Renal pelvis (tissue), 4 donors: ENCODE measurements around the gene VPS51. TPM values are rescaled to one million over a fixed set of nuclear protein-coding genes. Genes with fewer than 3 reads are reported as not detected.
A peak's percentile ranks its signal among the peaks of the same experiment; 100 is the strongest.
"Not testable (repeated sequence)": the region's sequence is repeated elsewhere in the genome, so short reads cannot be mapped to it uniquely, and the experiment has no call there.

Source experiments
- DNase-seq: peaks from one replicate; pipeline ENCODE4 v3.0.0-alpha.2; 2013
- polyA plus RNA-seq, 3 donors: library from polyadenylated mRNA; unstranded; fragments of 120-200 nt; gene quantifications; one replicate each; pipeline ENCODE4 v1.2.1, GENCODE V29; 2013; ENCODE audit not compliant: insufficient read length in 3 of 3

Gene VPS51
- polyA plus RNA-seq, 3 donors: 120 to 154 (median 140) TPM

DNA sequence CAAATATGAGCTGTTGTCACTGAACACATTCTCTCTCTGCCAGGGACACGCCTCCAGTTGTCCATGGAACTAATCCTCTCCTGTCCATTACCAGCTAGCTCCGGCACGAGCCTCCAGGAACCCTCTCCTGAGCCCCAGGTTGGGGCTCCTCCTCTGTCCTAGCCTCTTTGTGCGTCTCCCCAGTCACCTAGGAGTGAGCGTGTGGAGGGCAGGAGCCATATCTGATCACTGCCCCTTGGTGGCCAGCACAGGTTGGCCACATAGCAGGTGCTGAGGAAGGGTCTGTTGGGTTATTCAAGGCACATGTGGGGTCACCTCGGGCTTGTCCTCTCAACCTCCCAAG lies 35.9 kb downstream of the VPS51 start:
- DNase-seq: no peak

DNA sequence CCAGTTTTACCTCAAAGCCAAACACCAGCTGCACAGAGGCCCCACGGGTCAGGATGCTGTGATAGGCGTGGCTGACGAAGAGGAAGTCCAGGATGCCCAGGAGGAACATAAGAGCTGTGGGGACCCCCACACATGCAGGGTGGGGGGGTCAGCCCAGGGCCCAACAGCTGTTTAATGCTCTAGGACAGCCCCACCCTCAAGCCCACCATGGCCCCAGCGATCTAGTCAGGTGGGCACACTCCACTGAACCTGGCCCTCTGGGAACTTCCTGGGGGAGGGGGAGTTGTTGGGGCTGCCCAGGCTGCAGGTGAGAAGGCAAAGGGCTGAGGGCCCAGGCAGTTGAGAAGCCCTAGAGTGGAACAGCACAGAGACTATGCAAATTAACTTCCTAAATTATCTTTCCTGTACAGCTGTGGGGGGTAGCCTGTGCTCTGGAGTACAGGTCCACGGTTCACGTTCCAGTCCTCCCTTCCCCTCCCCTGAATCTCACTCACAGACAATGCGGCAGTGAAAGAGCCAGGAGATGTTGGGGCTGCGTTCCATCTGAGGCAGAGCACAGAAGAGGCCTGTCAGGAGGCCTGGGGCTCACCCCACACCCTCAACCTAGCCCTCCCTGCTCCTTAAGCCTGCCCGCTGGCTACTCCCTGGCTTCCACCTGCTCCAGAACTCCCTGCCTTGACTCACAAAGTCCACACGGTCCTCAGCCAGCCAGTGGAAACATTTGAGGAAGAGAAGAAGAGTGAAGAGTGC lies 36.4 kb downstream of the VPS51 start:
- no peak for DNase-seq

DNA sequence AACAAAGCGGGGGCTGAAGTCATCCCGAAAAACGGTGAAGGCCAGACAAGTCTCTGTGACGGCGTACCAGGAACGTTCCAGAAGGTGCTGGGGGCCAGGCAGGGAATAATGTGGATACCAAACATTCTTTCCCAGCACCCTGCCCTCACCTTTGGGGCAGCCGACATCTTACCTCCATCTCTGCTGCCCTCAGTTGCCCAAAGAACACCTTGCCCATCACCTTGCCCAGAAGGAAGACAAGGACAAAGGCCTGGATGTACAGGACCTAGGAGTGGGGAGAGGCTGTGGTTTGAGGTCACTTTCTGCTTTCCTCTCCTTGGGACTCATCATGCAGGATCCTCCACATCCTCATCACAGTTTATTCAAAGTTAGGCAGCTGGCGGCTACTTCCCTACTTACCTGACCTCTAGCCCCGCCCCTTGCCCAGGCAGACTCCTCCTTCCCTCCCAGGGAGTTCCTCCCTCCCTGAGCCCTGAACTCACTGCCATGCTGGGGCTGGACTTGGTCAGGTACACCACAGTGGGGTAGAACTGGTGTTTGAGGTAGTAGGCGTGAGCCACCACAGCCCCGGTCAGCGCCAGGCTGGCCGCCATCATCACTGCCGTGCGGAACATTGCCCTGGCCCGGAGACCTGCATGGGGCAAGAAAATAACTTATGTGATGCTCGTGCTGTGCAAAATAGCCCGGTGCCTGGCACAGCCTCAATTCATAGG lies 37.1 kb downstream of the VPS51 start:
- no peak for DNase-seq

DNA sequence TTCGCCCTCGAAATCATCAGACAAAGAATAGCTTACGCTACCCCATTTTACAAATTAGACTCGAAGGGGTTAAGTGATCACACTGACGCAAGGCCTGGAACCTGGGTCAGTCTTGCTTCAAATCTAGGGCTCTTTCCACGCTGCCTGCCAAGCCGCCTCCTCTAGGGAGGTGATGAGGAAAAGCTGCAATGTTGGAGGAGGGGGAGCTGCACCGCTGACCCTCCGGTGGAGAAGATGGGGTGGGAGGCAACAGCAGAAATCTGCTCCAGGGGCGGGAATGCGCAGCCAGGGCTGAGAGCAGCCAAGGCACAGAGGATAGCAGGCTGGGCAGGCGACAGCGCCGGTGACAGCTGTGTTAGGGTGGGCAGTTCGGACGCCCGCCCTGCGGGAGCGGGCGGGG lies 37.7 kb downstream of the VPS51 start:
- no peak for DNase-seq

DNA sequence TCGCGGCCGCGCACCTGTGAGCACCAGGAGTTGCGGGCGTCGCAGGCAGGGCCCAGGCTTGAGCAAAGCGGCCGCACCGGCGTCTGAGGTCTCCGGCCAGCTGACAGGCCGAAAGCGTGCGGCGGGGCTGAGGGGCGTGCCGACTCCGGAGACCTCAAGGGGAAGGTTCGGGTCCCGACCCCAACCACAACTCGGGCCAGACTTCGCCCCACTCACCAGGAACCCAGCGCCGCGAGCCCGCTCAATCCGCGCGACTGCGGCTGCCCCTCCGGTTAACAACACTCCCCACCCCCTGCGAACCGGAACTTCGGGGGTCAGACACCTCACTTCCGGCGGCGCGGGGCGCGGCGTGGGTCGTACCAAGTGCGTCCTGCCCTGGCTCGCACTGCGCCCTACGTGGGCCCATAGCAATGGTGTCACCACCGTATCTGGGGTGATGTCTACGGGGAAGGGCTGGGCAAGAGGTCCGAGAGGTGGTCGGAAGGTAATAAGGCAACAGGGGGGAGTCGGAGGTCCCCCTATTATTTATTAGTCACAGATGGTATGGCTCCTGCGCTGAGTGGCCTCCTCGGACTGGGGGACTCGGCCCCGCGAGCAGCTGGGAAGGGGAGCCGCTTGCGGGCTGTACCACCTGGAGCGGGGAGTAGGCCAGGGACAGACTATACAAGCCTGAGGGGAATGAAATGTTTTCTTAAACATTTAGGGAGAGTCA lies 38.4 kb downstream of the VPS51 start, which contains the start of gene SYVN1:
Gene SYVN1 (minus strand): TSS at position 280 of the 712 bp plus-strand sequence. CDS start 918 bp downstream, outside the sequence.
- DNase-seq: peak; percentile 89

DNA sequence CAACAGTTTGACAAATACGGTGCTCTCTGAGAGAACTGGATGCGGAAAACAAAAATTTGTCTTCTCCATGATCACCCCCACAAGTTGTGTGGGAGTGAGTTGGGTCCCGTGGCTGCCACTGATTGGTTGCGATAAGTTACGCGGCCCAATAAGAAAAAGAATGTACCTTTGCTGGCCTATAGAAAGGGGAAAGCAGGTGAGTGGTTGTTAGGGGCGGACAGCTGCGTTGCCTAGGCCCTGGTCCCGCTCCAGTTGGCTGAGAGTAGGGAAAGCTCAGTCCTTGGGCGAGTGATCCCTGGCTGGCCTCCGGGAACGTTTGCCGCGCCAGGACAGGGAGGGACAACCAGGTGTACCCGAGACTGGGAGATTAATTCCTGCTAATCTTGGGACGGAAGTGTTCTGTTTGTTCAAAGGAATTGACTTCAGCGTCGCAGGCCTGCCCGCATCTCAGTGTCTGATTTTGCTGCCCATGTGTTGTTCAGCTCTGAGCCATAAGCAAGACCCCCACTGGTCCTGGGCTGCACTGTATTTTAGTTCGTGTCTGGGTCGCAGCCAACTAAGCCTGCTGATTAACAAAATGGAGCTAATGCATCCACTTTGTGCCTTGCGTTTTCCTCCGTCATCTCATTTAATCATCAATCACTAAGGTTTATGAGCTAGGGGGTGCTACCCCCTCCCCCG lies 39.1 kb downstream of the VPS51 start:
- DNase-seq: peak; percentile 96

DNA sequence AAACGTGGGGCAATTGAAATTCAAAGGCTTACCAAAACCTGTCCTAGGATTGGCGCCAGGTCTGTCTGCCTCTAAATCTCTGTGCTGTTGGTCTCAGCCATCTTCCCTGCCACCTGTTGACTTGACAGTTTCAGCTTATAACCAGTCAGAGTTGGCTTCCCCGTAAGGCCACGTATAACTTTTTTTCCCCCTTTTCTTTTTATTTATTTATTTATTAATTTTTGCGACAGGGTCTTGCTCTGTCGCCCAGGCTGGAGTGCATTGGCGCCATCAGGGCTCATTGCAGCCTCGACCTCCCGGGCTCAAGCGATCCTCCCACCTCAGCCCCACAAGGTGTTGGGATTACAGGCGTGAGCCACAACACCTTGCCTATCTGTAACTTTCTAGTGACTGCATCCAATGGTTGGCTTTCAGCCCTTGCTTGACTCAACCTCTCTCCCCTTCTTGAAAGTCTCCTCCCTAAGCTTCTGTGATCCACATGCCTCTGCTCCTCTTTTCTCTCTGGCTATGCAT lies 39.7 kb downstream of the VPS51 start:
- DNase-seq: no peak

DNA sequence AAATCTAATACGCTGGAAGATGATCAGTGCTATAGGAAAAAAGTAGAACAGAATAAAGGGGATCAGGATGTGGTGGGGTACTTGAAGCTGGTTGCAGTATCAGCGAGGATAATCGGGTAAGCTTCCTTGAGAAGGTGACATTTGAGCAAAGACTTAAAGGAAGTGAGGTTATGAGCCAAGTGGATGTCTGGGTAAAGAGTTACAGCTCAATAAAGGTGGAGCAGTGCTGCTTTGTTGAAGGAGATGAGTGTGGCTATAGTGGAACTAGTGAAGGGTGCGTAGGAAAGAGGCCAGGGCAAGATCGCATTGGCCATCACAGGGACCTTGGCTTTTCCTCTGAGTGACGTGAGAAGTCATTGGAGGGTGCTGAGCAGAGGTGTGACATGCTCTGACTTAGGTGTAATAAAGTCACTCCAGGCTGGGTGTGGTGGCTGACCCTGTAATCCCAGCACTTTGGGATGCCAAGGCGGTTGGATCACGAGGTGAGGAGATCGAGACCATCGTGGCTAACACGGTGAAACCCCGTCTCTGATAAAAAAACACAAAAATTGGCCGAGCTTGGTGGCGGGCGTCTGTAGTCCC lies 40.6 kb downstream of the VPS51 start:
- DNase-seq: no peak

DNA sequence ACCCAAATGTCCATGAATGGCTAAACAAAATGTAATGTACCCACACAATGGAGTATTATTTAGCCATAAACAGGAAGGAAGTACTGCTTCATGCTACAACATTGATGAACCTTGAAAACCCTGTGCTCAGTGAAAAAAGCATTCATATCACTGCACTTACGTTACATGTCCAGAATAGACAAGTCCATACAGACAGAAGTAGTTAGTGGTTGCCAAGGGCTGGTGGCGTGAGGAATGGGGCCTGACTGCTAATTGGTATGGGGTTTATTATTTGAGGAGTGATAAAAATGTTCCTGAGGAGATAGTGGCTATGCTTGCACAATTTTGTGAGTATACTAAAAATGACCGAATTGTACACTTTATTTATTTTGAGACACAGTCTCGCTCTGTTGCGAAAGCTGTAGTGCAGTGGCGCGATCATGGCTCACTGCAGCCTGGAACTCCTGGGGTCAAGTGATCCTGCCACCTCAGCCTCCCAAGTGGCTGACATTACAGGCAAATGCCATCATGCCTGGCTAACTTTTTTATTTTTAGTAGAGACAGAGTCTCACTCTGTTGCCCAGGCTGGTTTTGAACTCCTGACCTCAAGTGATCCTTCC lies 46.0 kb downstream of the VPS51 start:
- DNase-seq: no peak

DNA sequence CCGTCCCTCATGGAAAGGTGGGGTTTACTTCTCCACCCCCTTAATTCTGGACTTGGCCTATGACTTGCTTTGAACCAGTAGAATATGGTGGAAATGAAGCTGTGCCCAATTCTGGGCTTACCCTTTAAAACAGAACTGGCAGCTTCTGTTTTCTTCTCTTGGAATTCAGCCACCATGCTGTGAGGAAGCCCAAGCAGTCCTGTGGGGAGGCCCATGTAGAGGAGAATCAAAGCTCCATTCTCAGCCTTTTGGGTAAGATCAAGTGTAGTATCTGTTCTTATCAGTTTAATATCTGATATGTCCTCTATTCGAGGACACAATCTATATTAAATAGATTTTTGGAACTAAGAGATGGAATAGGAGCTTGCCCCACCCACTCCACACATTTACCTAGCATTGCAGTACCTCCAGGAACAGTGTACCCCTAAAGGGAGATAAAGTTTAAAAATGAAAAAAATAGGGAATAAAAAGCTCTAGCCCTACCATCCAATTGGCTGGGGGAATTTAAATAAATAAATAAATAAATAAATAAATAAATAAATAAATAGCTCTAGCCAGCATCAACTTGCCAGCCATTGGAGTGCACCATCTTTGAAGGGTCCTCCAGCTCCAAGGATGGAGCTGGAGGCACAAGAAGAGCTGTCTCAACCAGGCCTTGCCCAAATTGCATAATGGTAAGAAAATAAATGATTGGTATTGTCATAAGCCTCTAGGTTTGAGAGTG lies 51.5 kb downstream of the VPS51 start:
- DNase-seq: no peak

DNA sequence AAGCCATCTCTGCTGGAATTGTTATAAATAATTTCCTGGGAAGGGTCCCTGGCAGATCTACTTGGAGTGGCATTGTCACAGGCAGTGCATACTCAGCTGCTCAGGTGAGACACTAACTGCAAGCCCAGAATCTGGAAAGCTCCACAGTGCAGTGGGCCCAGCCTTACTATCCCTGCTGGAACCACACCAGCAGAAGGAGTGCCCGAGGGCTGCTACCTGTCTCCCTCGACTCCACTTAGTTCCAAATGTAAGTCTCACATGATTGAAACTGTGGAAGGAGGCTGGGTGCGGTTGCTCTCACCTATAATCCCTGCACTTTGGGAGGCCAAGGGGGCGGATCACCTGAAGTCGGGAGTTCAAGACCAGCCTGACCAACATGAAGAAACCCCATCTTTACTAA lies 52.6 kb downstream of the VPS51 start:
- no peak for DNase-seq

DNA sequence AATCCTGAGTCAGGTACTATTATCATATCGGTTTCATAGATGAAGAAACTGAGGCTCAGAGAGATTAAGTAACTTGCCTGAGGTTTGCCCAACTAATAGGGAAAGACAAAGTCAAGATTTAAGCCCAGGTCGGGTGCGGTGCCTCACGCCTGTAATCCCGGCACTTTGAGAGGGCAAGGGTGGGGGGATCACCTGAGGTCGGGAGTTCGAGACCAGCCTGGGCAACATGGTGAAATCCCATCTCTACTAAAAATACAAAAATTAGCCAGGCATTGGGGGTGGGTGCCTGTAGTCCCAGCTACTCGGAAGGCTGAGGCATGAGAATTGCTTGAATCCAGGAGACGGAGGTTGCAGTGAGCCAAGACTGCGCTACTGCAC lies 54.1 kb downstream of the VPS51 start:
- DNase-seq: not testable (repeated sequence)

DNA sequence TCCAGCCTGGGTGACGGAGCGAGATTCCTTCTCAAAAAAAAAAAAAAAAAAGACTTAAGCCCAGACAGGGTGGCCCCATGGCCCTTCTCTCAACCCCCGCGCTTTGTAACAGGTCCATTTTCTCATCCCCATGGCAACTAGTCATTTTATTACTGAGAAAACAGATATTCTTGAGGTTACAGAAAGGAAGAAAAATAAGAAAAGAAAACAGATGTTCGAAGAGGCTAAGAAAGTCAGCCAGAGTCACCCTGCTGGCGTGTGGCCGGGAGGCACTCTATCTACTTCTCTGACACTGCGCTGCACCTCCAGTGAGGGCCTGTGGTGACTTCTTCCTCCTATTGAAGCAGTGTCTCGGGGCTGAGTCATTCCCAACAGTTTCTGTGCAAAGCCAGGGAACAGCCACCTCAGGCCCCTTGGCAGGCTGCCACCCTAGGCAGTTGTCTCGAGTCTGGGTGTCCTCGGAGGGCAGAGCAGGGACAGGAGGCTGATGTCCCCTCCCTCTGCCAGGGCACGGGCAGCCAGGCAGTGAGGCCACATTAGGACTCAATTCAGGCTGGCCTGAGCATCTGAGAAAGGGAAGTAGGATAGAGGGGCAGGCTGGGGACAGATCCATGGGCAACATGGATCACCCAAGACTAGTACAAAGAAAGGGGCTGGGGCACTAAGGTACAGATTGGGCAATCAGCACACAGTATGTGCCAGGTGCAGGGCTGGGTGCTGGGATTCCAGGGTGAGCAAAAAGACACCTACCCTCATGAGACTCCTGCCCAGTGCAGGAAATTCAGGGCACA lies 54.7 kb downstream of the VPS51 start:
- peak; percentile 50 for DNase-seq

DNA sequence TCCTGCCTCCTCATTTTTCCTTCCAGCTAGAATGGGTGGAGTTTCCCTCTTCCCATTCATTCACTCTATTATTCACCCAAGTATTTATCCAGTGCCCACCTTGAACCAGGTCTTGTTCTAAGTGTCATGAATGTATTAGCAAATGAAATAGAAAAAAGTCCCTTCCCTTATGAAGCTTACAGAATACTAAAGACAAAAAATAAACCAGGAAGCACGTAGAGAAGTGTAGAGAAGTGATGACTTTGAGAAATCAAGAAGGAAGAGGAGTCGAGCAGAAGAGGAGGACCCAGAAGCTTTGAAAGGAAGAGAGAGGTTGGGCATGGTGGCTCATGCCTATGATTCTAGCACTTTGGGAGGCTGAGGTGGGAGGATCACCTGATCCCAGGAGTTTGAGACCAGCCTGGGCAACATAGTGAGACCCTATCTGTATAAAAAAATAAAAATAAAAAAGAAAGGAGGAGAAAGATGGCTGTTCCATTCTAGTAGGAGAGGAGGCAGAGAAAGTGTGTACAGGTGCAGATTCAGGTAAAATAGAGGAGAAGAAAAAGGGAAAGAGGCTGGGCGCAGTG lies 55.4 kb downstream of the VPS51 start:
- no peak for DNase-seq

DNA sequence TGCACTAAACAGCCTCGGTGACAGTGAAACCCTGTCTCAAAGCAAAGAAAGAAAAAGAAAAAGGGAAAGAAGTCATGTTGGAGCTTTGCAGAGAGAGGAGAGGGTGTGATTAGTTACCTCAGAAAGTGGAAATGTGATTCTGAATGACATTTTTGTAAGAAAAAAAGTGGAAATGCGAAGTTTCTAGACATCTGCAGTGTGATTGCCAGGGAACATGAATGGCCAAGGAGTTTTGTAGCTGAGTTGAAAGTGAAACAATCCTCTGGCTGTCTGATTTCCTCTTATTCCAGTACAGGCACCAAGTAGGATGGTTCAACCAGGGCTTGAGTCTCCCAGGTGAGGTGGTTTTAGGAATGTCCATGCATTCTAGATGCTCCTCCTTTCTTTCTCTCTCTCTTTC lies 56.1 kb downstream of the VPS51 start:
- DNase-seq: no peak

DNA sequence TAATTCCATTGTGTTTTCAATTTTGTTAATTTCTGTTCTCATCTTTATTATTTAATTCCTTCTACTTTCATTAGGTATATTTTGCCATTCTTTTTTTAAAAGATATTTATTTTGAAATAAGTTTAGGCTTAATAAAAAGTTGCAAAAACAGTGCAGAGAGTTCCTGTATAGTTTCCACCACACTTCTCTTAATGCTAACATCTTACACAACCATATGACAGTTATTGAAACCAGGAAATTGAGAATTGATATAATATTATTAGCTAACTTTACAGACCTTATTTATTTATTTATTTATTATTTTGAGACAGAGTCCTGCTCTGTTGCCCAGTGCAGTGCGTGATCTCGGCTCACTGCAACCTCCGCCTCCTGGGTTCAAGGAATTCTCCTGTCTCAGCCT lies 60.2 kb downstream of the VPS51 start:
- no peak for DNase-seq

DNA sequence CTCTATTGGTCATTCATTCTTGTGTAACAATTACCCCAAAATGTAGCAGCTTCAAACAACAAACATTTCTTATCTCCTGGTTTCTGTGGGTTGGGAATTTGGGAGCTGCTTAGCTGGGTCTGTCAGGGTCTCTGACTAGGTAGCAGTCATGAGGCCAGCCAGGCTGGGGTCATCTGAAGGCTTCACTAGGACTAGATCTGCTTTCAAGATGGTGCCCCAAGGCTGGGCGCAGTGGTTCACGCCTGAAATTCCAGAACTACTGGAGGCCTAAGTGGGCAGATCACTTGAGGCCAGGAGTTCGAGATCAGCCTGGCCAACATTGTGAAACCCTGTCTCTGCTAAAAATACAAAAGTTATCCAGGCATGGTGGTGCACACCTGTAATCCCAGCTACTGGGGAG lies 60.9 kb downstream of the VPS51 start:
- no peak for DNase-seq

DNA sequence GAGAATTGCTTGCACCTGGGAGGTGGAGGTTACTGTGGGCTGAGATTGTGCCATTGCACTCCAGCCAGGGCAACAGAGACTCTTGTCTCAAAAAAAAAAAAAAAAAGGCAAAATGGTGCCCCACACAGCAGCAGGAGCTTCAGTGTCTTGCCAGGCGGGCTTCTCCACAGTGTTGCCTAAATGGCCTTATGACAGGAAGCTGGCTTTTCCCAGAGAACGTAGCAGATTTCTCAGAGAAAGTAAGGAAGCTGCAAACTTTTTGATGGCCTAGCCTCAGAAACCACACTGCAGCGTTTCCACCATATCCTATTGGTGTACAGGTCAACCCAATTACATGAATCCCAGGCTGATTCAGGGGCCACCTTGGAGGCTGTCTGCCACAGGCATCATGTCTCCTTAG lies 61.3 kb downstream of the VPS51 start:
- no peak for DNase-seq

DNA sequence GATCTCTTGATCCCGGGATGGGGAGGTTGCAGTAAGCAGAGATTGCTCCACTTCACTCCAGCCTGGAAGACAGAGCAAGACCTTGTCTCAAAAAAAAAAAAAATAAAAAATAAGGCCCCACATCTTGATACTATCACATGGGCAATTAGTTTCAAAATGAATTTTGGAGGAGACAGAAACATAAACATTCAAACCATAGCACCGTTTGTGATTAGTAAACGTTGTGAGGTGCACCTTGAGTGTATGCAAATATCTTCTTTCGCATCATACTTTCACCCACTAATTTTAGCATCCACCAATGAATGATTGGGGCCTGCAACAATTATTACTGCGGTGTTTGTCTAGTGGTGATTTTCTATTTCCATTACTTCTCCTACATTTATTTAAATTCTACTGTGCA lies 63.0 kb downstream of the VPS51 start:
- DNase-seq: no peak
